GM19455 (cell line): Measurements from ENCODE around the gene NT5M.
"Not testable (repeated sequence)": the region's sequence is repeated elsewhere in the genome, so short reads cannot be mapped to it uniquely, and the experiment has no call there.

Experiments
- ATAC-seq: cut with Tn5 transposase; IDR thresholded peaks from one replicate; pipeline ENCODE4 v1.9.1; 2021; ENCODE audit not compliant: unreplicated experiment

The NT5M gene

DNA sequence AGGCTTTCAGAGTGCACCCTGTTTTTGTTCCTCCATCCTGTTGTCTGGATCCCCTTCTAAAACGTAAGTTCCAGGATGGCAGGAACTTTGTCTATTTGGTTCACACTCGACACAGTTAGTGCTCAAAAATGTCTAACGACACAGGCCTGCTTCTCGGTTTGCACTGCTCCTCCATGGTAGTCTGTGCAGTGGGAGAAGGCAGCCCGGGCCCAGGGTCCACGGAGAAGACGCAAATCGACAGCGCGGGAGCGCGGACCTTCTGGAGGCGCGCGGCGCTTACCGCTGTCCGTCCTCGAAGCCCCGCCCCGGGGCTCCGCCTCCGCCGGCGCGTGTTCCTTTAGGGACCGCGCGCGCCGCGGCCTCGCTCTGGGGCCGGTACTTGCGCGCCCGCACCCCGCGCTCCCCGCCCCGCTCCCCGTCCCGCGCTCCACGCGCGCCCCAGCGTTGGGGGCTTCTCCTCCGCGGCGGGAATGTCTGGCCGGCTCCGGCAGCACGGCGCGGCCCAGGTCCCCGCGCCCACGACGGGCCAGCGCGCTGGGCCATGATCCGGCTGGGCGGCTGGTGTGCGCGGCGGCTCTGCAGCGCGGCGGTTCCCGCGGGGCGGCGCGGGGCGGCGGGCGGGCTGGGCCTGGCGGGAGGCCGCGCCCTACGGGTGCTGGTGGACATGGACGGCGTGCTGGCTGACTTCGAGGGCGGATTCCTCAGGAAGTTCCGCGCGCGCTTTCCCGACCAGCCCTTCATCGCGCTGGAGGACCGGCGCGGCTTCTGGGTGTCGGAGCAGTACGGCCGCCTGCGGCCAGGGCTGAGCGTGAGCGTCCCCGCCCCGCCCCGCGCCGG lies at the start of gene NT5M:
Gene NT5M, plus strand, starts transcription at position 364 of the 837 bp plus-strand sequence. Its CDS starts 178 bp downstream, at position 542.
- peak; percentile 61 for ATAC-seq

- ATAC-seq = no peak
Measured at GRCh38 chr17:17253406-17253805, 49.8 kb upstream of the NT5M start.

DNA sequence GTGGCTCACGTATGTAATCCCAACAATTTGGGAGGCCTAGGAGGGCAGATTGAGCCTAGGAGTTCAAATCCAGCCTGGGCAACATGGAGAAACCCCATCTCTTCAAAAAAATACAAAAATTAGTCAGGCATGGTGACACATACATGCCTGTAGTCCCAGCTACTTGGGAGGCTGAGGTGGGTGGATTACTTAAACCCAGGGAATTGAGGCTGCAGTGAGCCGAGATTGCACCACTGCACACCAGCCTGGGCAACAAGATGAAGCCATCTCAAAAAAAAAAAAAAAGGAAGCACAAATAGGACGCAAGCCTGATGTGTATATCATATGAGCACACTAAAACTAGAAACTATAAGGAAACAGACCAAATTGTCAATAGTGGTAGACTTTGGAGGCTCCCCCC lies 49.1 kb upstream of the NT5M start:
- ATAC-seq = no peak

DNA sequence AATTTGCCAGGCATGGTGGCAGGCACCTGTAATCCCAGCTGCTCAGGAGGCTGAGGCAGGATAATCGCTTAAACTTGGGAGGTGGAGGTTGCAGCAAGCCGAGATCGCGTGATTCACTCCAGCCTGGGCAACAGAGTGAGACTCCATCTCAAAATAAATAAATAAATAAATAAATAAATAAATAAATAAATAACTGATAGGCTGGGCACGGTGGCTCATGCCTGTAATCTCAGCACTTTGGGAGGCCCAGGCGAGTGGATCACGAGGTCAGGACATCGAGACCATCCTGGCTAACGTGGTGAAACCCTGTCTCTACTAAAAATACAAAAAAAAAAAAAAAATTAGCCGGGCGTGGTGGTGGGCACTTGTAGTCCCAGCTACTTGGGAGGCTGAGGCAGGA lies 47.5 kb upstream of the NT5M start:
- not testable (repeated sequence) for ATAC-seq

- ATAC-seq = no peak
Measured at GRCh38 chr17:17256316-17256715, 46.9 kb upstream of the NT5M start.

DNA sequence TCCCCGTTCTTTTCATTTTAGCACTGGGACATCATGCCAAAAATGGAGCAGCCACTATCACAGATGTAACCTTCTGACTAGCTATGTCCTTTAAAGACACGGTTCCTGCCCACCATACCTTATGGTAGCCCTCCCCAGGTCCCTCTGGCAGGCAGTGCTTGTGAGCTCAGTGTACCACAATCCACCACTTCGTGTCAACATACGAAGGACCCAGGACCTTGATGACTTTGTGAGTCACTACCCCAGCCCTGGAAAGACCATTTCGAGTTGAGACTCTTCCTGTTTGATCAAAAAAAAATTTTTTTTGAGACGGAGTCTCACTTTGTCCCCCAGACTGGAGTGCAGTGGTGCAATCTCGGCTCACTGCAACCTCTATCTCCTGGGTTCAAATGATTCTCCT lies 45.2 kb upstream of the NT5M start:
- ATAC-seq = no peak

- no peak for ATAC-seq
Measured at GRCh38 chr17:17258998-17259397, 44.2 kb upstream of the NT5M start.

DNA sequence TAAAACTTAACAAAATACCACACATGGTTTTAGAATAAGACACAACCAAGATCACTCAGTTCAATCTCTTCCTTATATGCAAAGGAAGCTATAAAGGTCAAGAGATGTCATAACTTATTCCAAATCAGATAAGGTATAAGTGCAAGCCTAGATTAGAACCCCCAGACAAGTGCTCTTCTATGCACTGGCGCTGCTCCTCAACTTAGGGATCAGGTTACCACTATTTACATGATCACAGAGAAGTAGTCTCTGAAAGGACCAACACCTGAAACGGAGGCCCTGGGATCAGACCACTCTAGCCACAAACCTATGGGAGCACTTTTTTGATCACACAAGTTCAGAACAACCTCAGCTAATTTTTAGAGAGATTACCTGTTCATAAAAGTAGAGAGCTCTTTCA lies 38.7 kb upstream of the NT5M start:
- no peak for ATAC-seq

DNA sequence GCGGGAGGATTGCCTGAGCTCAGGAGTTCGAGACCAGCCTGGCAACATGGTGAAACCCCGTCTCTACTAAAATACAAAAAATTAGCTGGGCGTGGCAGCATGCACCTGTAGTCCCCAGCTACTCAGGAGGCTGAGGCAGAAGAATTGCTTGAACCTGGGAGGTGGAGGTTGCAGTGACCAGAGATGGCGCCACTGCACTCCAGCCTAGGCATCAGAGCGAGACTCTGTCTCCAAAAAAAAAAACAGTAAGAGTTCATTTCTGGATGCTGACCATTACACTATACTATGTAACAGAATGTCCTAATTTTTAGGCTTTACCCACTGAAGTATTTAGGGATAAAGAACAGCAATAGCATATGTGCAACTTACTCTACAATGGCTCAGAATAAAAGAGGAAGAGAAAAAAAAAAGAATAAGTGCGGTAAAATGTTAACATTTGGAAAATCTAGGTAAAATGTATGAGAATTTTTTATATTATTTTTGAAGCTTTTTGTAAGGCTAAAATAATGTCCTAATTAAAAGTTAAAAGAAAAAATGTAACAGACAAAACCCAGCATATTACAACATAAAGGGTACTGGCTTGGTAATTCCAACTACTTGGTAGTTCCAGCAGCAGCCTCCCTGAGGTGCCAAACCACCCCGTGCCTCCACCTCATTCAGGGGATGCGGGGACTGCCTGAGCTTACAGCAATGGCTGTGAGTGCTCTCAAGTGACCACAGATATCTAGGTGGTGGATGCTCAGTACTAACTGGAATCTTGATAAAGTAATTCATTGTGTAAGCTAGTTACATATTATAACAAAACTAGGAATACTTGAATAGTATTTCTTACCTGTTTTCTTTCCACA lies 33.0 kb upstream of the NT5M start:
- ATAC-seq = no peak

GRCh38 chr17:17275971-17276370 lies 27.2 kb upstream of the NT5M start:
- no peak for ATAC-seq

DNA sequence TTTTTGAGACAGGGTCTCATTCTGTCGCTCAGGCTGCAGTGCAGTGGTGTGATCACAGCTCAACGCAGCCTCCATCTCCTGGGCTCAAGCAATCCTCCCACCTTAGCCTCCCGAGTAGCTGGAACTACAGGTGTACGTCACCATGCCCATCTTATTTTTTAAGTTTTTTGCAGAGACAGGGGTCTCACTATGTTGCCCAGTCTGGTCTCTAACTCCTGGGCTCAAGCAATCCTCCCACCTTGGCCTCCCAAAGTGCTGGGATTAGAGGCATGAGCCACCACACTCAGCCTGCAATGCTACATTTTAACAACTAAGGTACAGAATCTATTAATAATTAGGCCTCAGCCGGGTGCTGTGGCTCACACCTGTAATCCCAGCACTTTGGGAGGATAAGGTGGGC lies 25.7 kb upstream of the NT5M start:
- ATAC-seq = not testable (repeated sequence)

DNA sequence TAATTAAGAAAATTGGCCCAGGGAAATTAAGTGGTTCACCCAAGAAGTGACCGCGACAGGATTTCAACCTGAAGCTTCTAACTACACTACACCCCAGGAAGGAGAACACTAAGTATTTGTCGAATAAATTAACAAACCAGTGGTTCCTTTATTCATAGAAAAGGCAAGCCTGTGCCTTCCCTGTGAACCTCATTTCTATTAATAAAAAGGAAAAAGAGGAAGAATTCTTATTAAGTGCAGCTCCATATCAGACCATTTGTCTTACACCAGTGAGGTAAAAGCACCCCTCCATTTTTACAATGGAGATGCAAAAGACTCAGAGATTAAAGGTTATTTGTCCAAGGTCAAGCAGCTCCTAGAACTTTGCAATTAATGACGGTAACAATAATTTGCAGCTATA lies 23.9 kb upstream of the NT5M start:
- ATAC-seq = no peak

DNA sequence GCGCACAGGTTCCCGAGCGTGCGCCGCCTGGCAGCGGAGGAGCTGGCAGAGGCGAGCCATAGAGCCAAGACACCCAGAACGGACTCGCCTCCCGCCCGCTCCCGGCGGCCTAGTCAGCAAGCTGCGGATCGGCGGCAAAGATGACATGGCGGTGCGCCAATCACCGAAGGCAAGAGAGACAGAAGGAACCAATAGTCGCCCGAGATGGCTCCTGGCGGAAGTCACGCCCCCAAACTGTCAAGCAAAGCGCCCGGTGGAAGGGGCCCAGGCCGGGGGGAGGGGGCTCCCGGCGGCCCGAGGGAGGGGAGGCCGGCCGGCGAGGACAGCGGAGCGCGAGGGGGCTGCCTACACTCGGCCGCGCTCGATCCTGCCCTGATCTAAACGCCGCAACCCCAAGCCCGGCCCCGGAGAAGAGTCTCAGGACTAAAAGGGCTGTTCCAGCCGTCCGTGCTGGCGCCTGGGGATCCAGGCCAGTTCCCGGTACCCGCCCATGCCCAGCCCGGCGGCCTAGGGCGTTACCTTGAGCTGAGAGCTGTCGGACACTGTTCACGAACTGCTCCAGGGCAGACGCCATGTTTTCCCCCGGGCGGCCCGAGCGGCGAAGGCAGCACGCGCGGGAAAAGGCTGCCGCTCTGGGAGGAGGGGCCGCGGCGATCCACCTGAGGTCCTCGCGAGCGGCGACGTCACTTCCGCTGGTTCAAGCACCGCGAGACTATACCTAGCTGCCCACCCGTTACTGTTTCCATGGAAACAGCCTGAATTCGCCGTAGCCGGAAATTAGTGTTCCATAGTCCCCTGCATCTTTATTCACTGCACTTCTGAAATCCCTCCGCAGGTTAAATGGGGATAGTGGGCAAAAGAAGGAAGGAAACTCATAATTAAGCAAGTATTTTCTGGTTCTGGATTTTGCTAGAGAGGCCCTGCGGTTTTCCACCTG lies 22.3 kb upstream of the NT5M start, which contains the start of gene COPS3:
Gene COPS3, minus strand, starts transcription at position 634 of the 937 bp plus-strand sequence. Its CDS starts 60 bp downstream, at position 574.
- ATAC-seq = peak; percentile 87

GRCh38 chr17:17285951-17286350 lies 17.2 kb upstream of the NT5M start:
- ATAC-seq = no peak

- no peak for ATAC-seq
Measured at GRCh38 chr17:17289086-17289485, 14.1 kb upstream of the NT5M start.

DNA sequence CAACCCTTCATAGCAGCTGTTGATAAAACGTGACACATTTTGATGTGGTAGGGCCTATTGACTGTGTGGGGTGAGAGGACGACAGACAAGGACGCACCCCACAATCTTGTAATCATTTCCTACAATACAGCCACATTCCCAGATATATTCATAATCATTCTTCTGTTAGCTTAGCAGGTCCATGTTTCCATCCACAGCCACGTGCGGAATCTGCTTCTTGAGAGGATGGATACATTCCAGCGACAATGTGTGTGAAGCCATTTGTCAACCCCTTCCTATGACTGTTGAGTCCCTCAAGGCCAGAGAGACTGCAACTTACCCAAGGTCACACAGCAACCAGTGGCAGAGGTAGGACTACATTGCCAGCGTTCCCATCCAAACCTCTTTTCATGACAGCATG lies 13.5 kb upstream of the NT5M start:
- no peak for ATAC-seq

DNA sequence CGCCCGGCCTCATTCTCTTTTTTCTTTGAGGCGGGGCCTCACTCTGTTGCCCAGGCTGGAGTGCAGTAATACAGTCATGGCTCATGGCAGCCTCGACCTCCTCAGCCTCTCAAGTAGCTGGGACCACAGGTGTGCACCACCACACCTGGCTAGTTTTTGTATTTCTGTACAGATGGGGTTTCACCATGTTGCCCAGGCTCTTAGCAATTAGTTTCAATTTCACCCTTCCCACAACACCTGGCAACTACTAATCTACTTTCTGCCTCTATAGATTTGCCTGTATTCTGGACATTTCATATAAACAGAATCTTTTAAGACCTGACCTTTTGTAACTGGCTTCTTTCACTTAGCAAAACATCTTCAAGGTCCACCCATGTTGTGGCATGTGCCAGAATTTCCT lies 8.0 kb upstream of the NT5M start:
- ATAC-seq = no peak

DNA sequence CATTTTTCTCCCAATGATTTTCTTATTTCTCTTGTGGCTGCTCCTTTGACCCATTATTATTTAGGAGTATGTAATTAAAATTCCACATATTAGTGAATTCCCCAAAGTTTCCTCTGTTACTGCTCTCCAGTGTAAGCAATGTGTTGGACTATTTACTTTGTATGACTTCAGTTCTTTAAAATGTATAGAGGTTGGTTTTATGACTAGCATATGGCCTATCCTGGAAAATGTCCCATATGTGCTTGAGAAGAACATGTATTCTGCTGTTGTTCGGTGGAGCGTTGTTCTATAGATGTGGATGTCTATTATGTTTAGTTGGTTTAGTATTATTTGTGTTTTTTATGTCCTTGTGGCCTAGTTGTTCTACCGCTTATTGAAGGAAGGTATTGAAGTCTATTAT lies 6.0 kb upstream of the NT5M start:
- ATAC-seq = no peak

GRCh38 chr17:17298108-17298507 lies 5.1 kb upstream of the NT5M start:
- no peak for ATAC-seq

DNA sequence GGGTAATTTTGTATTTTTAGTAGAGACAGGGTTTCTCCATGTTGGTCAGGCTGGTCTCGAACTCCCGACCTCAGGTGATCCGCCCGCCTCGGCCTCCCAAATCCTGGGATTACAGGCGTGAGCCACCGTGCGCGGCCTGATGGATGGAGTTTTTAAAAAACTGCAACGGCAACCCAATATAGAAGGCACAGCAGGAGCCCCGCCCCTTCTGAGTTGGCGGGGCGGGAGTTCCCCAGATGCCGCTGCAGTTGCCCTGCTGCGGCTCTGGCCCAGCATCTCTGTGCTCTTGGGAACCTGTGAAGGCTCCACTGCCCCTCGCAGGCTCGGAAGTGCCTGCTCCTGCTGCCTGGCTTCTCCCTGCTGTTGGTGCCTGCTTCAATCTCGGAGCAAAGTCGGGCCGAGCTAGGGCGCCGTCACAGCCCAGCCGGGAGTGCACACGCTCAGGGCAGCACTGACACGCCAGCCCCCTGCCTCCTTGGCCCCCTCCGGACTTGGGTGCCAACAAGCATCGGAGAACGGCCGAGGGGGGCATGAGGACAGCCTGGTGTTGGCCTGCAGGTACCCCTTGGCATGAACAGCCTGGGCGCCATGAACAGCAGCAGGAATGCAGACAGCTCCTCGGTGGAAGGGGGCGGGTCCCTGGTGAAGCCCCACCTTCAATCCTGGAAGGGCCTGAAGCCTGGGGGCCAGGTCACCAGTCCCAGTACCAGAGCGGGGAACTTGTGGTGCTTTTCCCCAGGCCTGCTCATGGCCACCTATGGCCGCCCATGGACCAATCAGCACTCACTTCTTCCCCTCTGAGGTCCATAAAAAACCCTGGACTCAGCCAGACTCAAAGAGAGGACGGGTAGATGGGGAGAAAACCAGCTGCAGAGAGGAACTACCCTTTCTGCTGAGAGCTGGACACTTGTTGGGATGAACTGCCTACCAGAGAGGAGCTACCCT lies 2.3 kb upstream of the NT5M start:
- ATAC-seq = no peak
